ENCODE results near the gene PMFBP1.

PMFBP1 gene

DNA sequence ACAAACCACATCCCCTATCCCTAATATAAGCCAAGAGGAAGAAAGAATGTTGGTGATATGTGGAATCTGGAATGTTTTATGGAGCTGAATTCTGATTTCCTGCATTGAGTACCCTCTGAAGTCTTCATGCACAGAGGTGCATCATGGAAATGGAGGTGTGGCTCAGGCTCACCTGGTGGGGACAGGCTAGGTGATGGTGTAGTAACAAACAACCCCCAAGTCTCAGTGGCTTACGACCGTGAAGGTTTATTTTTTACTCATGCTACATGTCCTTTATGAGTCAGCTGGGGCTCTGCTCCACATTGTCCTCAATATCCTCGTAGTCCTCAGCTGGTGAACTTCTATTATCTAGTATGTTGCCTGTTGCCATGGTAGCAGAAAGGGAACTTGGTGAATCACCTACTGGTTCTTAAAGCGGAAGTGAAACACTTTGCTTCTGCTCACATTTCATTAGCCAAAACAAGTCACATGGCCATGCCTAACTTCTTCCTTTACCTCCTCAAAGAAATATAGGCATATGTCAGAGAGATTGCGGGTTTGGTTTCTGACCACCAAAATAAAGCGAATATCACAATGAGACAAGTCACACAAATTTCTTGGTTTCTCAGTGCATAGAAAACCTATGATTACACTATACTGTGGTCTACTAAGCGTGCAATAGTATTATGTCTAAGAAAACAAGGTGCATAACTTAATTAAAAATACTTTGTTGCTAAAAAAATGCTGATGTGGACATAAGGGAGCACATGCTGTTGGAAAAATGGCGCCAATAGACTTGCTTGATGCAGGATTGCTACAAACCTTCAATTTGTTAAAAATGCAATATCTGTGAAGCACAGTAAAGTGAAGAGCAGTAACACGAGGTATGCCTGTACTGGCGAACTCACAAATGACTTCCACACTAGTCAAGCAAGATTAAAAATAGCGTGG lies at the start of gene PMFBP1:
PMFBP1 (minus strand) TSS at position 51 of the 930 bp plus-strand sequence. CDS start 947 bp downstream, outside the sequence.
- no peak for DNase-seq (ENCODE audit: low read depth in 2 of 2)

GRCh38 chr16:72221630-72222024 lies 49.7 kb upstream of the PMFBP1 start:
- no peak for DNase-seq (ENCODE audit: low read depth in 2 of 2)

- no peak for DNase-seq (ENCODE audit: low read depth in 2 of 2)
Measured at GRCh38 chr16:72220875-72221629, 49.1 kb upstream of the PMFBP1 start.

- no peak for DNase-seq (ENCODE audit: low read depth in 2 of 2)
Measured at GRCh38 chr16:72219282-72219681, 47.3 kb upstream of the PMFBP1 start.

DNA sequence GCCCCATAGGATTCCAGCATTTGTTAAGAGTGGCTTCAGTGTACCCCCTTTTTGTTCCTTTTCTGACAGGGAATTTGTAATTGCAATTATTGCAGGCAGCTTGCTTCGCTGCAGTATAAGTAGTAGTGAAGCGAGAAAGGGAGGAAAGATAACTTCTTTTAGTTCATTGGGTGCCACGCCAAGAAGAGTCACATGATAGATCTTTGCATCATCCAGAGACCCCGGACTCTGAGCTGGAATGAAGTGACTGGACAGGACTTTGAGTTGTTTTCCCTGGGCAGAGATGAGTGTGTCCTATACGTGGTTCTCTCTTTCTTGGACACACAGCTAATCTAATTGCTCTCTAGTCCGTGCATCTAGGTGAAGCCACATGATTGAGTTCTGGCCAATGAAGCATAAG lies 44.8 kb upstream of the PMFBP1 start:
- no peak for DNase-seq (ENCODE audit: low read depth in 2 of 2)

- DNase-seq (ENCODE audit: low read depth in 2 of 2) = no peak
Measured at GRCh38 chr16:72214821-72215220, 42.9 kb upstream of the PMFBP1 start.

DNA sequence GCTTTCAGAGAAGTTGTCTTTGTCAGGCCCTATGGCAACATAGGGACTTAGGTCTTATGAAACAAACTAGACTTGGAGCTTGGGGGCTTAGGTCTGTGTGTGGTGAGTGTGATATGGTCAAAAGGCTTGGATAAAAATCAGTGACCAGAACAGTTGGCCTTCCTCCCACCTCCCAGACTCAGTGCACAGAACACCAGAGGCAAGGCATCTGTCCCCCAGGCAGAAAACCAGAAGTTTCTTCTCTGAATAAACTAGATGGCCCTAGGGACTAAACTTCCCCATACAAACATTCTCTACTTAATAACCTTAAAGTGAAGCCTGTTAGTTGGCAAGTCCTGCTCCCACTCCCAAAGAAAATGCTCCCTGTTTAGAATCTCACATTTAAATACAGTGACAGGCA lies 39.2 kb upstream of the PMFBP1 start:
- no peak for DNase-seq (ENCODE audit: low read depth in 2 of 2)

DNA sequence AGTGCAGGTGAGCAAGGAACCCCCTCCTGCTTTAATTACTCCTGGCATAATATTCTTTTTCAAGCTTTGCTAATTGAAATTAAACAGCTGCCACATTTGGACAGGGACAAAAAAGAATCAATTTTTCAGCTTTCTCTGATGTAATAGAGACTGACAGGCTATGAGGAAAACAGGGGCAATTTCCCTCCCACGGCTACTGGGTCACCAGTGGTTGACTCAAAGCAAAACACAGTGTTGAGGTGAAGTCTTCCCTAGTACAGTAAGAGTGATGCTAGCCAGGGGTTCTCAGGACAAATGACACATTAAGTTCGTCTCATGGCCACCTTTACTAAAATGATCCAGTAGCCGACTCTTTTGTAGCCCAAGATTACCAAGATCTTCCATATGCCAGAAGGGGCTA lies 38.6 kb upstream of the PMFBP1 start:
- DNase-seq (ENCODE audit: low read depth in 2 of 2) = no peak

DNA sequence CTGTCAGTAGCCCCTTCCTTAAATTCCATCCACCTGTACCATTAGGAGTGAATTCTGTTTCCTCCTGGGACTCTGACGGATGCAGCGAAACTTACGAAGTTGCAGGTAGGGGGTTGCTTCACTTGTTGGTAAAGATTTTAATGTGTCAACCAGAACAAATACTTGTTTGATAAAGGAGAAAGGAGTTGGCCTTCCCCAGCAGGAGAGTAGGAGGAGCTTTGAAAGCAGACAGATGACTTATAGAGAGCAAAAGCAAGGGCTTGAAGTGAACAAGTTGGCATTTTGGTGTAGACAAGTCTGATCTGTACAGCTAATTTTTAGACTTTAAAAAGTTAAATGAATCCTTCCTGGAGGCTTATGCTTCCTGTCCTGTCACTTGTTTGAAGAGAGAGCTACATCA lies 38.1 kb upstream of the PMFBP1 start:
- no peak for DNase-seq (ENCODE audit: low read depth in 2 of 2)

DNA sequence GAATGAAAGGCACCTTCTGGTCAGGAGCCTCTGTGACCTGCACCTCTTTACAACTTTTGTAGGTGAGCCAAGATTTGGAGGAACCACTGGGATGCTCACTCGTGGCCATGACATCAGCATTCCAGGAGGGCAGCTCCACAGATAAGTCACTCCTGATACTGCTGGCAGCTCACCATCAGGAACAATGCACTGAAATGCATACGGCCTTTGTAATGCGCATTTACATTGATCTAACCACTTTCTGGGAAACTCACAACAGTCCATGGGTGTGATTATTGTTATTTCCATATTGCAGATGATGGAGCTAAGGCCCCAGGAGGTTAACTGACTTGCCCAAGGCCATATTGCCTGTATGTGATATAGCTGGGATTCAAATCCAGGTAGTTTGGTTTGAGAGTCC lies 34.3 kb upstream of the PMFBP1 start:
- no peak for DNase-seq (ENCODE audit: low read depth in 2 of 2)

DNA sequence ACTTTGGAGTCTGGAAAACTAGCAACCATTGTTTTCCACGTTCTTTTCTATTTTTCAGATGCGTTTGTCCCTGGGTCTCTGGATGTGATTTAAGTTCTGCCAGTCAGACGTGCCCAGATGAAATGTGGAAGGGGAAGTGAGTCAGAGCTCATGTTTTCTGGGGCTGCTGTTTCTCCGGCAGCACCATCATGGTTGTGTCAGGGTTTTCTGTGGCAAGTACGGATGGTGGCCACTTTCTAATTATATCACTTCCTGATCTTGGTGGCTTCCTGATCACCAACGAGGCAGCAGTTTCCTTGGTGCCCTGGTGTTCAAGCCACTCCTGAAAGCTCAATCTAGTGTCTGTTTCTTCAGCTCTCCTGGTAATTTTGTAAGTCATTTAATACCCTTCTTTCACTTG lies 31.4 kb upstream of the PMFBP1 start:
- DNase-seq (ENCODE audit: low read depth in 2 of 2) = no peak

DNA sequence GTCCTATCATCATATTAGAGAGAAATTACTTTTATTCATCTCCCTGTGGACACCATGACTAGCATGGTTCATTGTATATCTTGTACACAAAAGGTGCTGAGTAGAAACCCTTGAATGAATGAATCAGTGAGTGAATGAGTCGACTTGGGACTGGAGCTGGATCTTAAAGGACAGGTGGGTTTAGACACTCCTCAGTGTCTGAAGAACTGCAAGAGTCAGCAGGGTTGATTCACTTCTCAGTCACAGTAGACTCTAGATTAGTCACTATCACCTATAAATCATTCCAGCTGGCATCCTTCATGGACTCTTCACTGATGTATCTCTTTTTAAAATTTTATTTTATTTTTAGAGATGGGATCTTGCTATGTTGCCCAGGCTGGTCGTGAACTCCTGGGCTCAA lies 30.1 kb upstream of the PMFBP1 start:
- DNase-seq (ENCODE audit: low read depth in 2 of 2) = no peak

GRCh38 chr16:72201387-72201786 lies 29.4 kb upstream of the PMFBP1 start:
- DNase-seq (ENCODE audit: low read depth in 2 of 2) = no peak

DNA sequence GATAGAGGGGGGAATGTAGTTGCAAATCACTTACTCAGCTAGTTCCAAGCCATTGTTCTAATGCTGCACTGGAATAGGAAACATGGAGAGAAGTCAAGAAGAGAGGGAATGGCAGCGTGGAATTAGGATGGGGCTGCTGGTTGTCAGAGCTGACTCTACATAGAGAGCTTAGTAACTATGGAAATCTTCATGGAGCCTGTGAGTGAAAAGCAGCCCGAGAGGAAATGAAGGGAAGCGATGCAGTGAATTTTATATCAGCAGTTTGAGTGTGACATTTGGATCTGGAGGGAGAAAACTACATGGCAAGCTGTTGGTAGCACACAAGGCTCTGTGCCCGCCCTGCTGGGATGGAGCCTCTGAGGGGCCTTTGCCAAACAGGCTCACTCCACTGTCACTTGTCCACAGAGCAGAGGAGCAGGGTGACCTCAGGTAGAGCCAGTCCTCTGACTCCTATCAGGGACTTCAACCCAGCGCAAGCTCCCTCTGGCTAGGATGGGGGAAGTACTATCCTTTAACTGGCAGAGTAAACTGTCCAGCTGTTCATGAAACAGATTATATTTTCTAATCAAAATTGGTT lies 27.9 kb upstream of the PMFBP1 start:
- no peak for DNase-seq (ENCODE audit: low read depth in 2 of 2)

DNA sequence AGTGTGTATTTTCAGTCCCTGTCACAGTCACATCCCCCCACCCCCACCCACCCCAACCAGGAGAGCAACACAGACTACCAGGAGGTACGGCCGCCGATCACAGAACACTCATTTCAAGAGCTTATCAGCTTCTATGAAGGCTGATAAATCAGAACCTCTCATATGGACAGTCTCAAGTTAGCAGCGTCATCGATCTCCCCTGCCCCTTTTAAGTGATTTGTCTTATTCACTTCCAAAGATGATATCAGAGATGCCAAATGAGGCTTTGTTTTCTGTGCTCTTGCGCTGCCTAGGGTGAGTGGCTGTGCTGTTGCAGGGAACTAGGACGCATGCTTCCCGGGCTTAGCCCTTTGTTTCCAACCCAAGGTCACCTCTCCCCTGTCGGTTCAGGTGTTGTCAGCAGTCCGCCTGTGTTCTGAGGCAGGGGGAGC lies 26.8 kb upstream of the PMFBP1 start:
- no peak for DNase-seq (ENCODE audit: low read depth in 2 of 2)

- no peak for DNase-seq (ENCODE audit: low read depth in 2 of 2)
Measured at GRCh38 chr16:72198021-72198711, 26.2 kb upstream of the PMFBP1 start.

DNA sequence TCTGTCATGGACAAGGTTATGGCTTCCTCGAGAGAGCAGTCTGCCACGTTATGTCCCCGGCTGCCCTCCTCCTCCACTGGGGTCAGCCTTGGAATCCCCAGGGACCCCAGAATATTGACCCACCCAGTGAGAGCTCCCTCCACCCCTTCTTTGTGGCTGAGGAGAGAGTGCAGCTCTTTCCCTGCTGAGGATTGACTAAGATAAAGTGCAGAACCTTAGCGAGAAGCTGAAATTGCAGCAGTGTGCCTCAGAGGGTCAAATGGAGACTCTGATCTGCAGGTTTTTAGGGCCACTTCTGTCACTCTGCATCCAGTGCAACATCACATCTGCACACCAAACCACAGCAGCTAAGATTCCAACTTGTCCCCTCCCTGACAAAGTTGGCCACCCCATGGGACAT lies 25.6 kb upstream of the PMFBP1 start:
- DNase-seq (ENCODE audit: low read depth in 2 of 2) = no peak

- DNase-seq (ENCODE audit: low read depth in 2 of 2) = no peak
Measured at GRCh38 chr16:72195609-72196008, 23.7 kb upstream of the PMFBP1 start.

GRCh38 chr16:72191551-72191950 lies 19.6 kb upstream of the PMFBP1 start:
- DNase-seq (ENCODE audit: low read depth in 2 of 2) = no peak

GRCh38 chr16:72189865-72190371 lies 18.0 kb upstream of the PMFBP1 start:
- no peak for DNase-seq (ENCODE audit: low read depth in 2 of 2)

- DNase-seq (ENCODE audit: low read depth in 2 of 2) = no peak
Measured at GRCh38 chr16:72188541-72188940, 16.6 kb upstream of the PMFBP1 start.

DNA sequence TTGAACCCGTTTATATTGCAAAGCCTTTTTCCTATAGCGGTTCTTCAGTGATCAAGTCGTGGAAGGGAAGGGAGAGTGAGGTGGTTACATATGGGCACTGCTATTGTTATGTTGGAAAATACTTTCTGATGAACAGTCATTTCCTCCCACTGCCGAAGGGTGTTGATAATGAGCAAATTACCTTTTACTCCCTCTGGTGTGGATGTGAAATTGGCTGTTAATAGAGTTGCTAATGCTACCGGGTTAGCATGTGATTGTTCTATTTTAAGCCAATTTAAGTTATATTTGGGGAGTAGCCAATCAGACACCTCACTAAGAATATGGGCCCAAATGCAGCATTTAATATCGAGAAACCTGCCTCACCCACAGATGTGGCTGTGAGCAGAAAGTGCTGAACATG lies 15.6 kb upstream of the PMFBP1 start:
- no peak for DNase-seq (ENCODE audit: low read depth in 2 of 2)
